NCI-H524 treated with DMSO at 0.1 percent for 48 hours (cell line): Measurements from ENCODE around the gene SLPI.

Experiments used
- DNase-seq: peaks from one replicate; lab custom pipeline; 2025; lab: John Stamatoyannopoulos, UW

The SLPI gene

GRCh38 chr20:45269754-45270270, 15.4 kb upstream of the SLPI start:
- DNase-seq = no peak

- DNase-seq = no peak
Observed at GRCh38 chr20:45269056-45269455, 14.7 kb upstream of the SLPI start.

- no peak for DNase-seq
Observed at GRCh38 chr20:45268531-45268930, 14.2 kb upstream of the SLPI start.

- no peak for DNase-seq
Observed at GRCh38 chr20:45266977-45267376, 12.6 kb upstream of the SLPI start.

GRCh38 chr20:45263556-45264266, 9.3 kb upstream of the SLPI start:
- no peak for DNase-seq

- DNase-seq = no peak
Observed at GRCh38 chr20:45258664-45259063, 4.3 kb upstream of the SLPI start.

- no peak for DNase-seq
Observed at GRCh38 chr20:45258259-45258658, 3.9 kb upstream of the SLPI start.

GRCh38 chr20:45257711-45258110, 3.3 kb upstream of the SLPI start:
- DNase-seq = no peak

GRCh38 chr20:45257161-45257560, 2.8 kb upstream of the SLPI start:
- DNase-seq = no peak

- DNase-seq = no peak
Observed at GRCh38 chr20:45253261-45253660, 1.1 kb downstream of the SLPI start.

- DNase-seq = no peak
Observed at GRCh38 chr20:45251884-45252560, 2.3 kb downstream of the SLPI start.

GRCh38 chr20:45248609-45249008, 5.8 kb downstream of the SLPI start:
- DNase-seq = no peak

- no peak for DNase-seq
Observed at GRCh38 chr20:45247865-45248264, 6.5 kb downstream of the SLPI start.

- DNase-seq = no peak
Observed at GRCh38 chr20:45246109-45246508, 8.3 kb downstream of the SLPI start.

GRCh38 chr20:45238139-45238538, 16.2 kb downstream of the SLPI start:
- no peak for DNase-seq

- no peak for DNase-seq
Observed at GRCh38 chr20:45235995-45236394, 18.4 kb downstream of the SLPI start.

GRCh38 chr20:45230631-45231030, 23.7 kb downstream of the SLPI start:
- no peak for DNase-seq

GRCh38 chr20:45229264-45230056, 24.9 kb downstream of the SLPI start:
- DNase-seq = no peak

- no peak for DNase-seq
Observed at GRCh38 chr20:45226287-45226686, 28.1 kb downstream of the SLPI start.

- no peak for DNase-seq
Observed at GRCh38 chr20:45223136-45223535, 31.2 kb downstream of the SLPI start.

- DNase-seq = no peak
Observed at GRCh38 chr20:45221076-45221475, 33.3 kb downstream of the SLPI start, which contains the start of gene SEMG2. SEMG2 (plus strand) TSS chr20:45221373; CDS start chr20:45221390, 17 bp downstream.

GRCh38 chr20:45218636-45219035, 35.7 kb downstream of the SLPI start:
- no peak for DNase-seq

- no peak for DNase-seq
Observed at GRCh38 chr20:45218124-45218523, 36.2 kb downstream of the SLPI start.
